A204.1 (cell line): ENCODE measurements around the gene SPDYE6.
"Not testable (repeated sequence)": the region's sequence is repeated elsewhere in the genome, so short reads cannot be mapped to it uniquely, and the experiment has no call there.

Experiments used
- FAIRE-seq: peaks from 2 replicates; lab custom pipeline; 2012; peaks lifted over from hg19 to GRCh38; lab: Jason Lieb, UNC

The SPDYE6 gene

DNA sequence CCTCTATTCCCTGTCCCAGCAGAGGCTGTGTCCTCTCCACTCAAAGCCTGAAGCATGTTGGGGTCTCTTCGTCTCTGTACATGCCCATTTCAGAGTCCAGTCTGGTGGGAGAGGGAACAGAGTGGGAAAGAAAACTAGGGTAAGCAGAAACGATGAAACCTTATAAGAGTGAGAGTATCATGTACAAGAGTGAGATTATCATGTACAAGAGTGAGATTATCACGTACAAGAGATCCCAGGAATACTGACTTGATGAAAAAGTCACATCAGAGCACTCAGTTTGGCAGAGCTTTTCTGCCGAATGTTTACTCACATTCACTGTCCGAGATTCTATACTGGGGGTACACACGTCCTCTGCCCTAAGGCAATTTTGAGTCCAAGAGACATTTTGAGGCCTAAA, at the start of gene SPDYE6:
SPDYE6 (minus strand) TSS at position 101 of the 400 bp plus-strand sequence. CDS start 421 bp downstream, outside the sequence.
- FAIRE-seq: not testable (repeated sequence)

- FAIRE-seq: not testable (repeated sequence)
These were observed 48.6 kb upstream of the SPDYE6 start for GRCh38 chr7:102404862-102405188.

GRCh38 chr7:102404005-102404861, 48.0 kb upstream of the SPDYE6 start:
- no peak for FAIRE-seq

- FAIRE-seq: no peak
These were observed 47.3 kb upstream of the SPDYE6 start for GRCh38 chr7:102403563-102403962.

DNA sequence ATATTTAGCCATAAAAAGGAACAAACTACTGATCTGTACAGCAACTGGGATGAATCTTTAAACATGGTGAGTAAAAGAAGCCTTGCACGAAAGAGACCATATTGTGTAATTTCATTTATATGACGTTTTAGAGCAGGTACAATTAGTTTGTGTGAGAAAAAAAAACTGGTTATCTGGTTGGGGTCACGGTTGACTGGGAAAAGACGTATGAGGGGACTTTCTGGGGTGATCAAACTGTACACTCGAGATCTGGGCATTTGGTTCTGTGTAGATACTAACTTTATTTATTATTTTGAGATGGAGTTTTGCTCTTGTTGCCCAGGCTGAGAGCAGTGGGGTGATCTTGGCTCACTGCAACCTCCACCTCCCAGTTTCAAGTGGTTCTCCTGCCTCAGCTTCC, 44.1 kb upstream of the SPDYE6 start:
- FAIRE-seq: no peak

DNA sequence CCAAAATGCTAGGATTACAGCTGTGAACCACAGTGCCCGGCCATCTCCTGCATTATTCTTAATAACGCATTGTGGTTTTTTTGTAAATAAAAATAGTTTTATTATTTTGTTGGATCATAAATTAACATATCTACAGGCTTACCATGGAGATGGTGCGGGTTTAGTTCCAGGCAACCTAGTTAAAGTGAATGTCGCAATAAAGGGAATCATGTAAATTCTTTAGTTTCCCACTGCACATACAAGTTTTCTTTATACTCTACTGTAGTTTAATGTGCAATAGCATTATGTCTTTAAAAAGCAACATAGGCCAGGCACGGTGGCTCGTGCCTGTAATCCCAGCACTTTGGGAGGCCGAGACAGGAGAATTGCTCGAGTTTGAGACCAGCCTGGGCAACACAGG, 42.3 kb upstream of the SPDYE6 start:
- no peak for FAIRE-seq

DNA sequence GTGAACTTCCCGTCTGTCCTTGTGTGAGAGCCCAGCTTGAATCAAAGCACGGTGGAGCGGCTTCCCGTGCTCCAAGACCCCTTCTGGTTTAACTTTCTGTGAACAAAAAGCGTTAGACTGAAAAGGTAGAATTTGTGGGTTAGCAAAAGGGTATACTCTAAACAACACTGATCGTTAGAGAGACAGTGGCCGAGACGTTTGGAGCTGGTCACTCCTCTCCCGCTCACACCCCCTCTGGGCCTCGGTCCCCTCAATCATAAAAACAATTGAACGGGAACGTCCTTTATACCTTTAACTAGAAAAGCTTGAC, 40.4 kb upstream of the SPDYE6 start:
- no peak for FAIRE-seq

- peak; percentile 21 for FAIRE-seq
These were observed 39.8 kb upstream of the SPDYE6 start, which contains the start of gene PRKRIP1 for GRCh38 chr7:102395873-102396709. PRKRIP1 (plus strand) TSS chr7:102396363; CDS start chr7:102396412, 49 bp downstream.

DNA sequence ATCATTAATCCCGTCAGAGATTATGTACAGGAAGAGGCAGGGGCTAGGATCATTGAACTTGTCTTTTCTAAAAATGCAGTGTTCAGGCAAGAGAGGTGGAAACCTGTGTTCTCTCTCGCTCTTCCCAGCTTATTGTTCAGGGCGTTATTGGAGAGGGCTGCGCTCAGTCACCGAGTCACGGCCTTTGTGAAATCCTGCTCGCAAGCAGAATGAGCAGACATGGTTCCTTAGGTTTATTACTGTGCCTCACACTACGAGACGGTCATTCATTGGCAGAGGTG, 39.3 kb upstream of the SPDYE6 start:
- FAIRE-seq: no peak

DNA sequence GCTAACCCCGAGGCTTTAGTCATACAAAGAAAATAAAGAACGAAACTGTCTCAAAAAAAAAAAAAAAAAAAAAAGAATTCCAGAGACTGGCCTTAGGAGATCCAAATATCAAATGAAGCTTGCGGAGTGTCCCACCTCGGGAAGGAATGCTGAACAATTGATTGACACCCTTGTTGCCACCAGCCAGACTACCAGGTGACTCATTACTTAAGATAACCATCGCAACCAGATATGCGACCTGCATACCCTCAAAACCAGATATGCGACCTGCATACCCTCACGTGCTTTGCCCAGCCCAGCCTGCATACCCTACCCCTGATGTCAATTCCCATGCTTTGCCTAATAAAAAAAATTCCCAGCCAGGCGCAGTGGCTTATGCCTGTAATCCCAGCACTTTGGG, 37.2 kb upstream of the SPDYE6 start:
- no peak for FAIRE-seq

GRCh38 chr7:102392330-102392729, 36.1 kb upstream of the SPDYE6 start:
- no peak for FAIRE-seq

DNA sequence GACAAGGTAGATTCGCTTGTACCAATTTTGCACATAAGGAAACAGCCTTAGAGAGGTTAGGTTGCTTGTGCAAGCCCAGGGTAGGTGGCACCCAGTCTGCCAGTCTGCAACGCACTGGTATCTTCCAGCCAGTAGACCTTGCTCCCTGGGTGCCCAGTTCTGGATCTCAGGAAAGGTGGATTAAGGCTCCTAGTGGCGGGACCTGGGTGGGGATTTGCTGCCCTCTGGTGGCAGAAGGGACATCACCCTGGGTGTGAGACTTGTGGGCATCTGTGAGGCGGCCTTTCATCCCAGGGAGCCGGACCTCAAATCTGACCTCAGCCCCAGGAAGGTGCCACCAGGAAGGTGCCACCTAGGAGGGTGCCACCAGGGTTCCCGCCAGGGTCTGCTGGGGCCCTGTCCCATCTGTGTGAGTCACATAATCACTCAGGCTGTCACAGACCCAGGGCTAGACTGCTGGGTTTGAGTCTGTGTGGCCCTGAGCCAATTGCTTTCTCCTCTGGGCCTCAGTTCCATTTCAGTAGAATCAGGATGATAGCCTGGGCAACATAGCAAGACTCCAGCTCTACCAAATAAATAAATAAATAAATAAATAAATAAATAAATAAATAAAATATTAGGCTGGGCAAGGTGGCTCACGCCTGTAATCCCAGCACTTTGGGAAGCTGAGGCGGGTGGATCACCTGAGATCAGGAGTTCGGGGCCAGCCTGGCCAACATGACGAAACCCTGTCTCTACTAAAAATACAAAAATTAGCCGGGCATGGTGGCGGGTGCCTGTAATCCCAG, 34.6 kb upstream of the SPDYE6 start:
- no peak for FAIRE-seq

DNA sequence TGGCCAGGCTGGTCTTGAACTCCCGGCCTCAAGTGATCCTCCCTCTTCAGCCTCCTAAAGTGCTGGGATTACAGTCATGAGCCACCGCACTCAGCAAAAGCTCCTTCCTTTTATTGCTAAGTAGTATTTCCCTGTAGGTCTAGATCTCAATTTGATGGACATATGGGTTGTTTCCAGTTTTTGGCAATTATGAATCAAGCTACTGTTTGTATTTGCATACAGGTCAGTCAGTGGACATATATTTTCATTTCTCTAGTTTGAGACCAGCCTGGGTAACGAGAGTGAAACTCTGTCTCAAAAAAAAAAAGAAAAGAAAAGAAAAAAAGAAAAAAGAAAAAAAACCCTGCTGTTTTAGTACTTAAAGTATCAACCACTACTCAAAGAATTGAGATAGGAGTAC, 33.6 kb upstream of the SPDYE6 start:
- no peak for FAIRE-seq

- FAIRE-seq: no peak
These were observed 30.8 kb upstream of the SPDYE6 start for GRCh38 chr7:102387064-102387463.

DNA sequence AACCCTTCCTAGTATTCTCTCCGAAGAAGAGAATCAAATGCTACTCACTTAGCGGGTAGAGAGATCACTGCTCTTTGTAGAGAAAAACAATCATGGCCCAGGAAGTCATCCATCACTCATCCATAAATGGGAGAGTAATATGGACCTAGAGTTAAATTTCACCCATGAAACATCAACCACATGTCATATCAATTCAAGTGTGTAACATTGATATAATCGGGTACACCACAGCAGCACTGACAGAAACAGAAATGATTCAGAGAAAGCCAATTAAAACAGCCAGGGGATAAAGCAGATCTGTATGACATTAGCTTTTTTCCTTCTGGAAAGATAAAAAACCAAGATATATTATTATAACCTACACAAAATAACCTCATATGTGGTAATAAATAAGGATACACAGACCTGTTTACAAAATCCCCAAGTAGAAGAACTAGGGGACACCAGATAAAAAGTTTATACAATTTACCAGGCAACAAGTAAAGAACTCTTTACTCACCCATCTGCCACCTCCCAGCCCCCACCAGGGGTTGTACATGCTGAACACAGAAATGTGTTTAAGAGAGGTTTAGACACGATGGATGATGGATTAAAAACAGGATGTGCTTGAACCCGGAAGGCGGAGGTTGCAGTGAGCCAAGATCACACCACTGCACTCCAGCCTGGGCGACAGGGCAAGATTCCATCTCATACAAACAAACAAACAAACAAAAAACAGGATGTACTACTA, 25.6 kb upstream of the SPDYE6 start:
- FAIRE-seq: not testable (repeated sequence)

DNA sequence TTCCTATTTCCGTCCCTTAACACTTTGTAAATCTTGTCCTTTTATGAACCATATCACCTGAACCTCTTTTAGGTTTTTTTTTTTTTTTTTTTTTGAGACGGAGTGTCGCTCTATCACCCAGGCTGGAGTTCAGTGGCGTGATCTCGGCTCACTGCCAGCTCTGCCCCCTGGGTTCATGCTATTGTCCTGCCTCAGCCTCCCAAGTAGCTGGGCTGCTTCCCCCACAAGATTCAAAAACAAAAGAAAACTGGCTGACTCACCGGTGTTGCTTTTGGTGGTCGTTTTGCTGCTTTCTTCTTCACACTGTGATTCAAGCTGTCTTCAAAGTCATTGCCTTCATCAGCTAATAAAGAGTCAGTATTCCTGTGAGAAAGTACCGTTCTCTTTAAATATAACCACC, 24.6 kb upstream of the SPDYE6 start:
- not testable (repeated sequence) for FAIRE-seq

GRCh38 chr7:102376964-102377466, 20.8 kb upstream of the SPDYE6 start:
- no peak for FAIRE-seq

- not testable (repeated sequence) for FAIRE-seq
These were observed 16.6 kb upstream of the SPDYE6 start for GRCh38 chr7:102372796-102373195.

- not testable (repeated sequence) for FAIRE-seq
These were observed 13.8 kb upstream of the SPDYE6 start for GRCh38 chr7:102370038-102370437.

GRCh38 chr7:102365390-102365789, 9.1 kb upstream of the SPDYE6 start:
- not testable (repeated sequence) for FAIRE-seq

DNA sequence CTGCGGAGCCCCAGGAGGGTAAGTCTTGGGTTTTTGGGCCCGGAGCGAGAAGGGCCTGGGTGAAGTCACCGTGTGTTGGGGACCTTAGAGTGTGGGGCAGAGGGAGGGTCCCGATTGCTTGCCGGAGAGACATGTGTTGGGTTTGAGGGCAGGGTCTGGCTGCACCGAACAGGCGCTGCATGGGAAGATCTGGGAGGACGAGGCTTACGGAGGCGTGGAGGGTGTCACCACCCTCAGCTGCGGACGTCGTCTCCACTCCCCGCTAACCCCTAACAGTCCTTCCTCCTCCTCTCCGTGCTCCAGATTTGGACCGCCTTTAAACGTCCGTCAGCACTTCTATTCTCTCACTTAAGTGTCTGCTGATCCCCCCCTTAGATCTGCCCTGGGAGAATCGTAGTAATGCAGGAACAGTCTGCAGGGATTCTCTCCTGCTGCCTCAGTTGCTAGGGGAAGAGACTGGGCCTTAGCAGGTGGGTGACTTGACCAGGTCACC, 8.2 kb upstream of the SPDYE6 start:
- FAIRE-seq: not testable (repeated sequence)
